GM19351 (cell line): ENCODE measurements around the gene RIF1.

Source experiments
- ATAC-seq: cut with Tn5 transposase; IDR thresholded peaks from one replicate; pipeline ENCODE4 v1.9.1; 2021; ENCODE audit warnings: mild to moderate bottlenecking, moderate library complexity; ENCODE audit not compliant: unreplicated experiment

The RIF1 gene, protein sequence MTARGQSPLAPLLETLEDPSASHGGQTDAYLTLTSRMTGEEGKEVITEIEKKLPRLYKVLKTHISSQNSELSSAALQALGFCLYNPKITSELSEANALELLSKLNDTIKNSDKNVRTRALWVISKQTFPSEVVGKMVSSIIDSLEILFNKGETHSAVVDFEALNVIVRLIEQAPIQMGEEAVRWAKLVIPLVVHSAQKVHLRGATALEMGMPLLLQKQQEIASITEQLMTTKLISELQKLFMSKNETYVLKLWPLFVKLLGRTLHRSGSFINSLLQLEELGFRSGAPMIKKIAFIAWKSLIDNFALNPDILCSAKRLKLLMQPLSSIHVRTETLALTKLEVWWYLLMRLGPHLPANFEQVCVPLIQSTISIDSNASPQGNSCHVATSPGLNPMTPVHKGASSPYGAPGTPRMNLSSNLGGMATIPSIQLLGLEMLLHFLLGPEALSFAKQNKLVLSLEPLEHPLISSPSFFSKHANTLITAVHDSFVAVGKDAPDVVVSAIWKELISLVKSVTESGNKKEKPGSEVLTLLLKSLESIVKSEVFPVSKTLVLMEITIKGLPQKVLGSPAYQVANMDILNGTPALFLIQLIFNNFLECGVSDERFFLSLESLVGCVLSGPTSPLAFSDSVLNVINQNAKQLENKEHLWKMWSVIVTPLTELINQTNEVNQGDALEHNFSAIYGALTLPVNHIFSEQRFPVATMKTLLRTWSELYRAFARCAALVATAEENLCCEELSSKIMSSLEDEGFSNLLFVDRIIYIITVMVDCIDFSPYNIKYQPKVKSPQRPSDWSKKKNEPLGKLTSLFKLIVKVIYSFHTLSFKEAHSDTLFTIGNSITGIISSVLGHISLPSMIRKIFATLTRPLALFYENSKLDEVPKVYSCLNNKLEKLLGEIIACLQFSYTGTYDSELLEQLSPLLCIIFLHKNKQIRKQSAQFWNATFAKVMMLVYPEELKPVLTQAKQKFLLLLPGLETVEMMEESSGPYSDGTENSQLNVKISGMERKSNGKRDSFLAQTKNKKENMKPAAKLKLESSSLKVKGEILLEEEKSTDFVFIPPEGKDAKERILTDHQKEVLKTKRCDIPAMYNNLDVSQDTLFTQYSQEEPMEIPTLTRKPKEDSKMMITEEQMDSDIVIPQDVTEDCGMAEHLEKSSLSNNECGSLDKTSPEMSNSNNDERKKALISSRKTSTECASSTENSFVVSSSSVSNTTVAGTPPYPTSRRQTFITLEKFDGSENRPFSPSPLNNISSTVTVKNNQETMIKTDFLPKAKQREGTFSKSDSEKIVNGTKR (N-terminal part only)

GRCh38 chr2:151409601-151410484 is at the start of gene RIF1:
Gene RIF1 (plus strand): TSS chr2:151409902. CDS start chr2:151410424, 522 bp downstream.
- peak; percentile 91 for ATAC-seq

- no peak for ATAC-seq
Measured at GRCh38 chr2:151361674-151362370, 47.9 kb upstream of the RIF1 start.

- peak; percentile 65 for ATAC-seq
Measured at GRCh38 chr2:151363709-151364108, 46.0 kb upstream of the RIF1 start.

DNA sequence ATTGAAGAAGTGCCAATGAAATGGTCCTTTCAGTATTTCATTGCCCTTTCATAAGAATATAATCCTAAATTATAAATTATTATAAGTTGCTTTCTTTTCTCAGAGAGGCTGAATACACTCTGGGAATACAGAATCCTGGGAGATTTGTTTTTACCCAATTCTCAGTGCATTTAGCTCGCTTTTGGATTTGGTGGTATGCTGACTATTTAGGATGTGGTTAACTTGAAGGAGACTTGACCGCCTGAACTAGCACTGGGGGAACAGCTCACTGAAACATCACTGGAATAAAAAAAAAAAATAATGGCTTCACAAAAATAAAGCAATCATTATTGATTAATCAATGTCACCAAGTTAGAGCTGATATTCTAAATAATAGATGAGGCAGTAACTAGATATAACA is 42.1 kb upstream of the RIF1 start:
- no peak for ATAC-seq

- ATAC-seq: peak; percentile 95
Measured at GRCh38 chr2:151374436-151374835, 35.3 kb upstream of the RIF1 start.

DNA sequence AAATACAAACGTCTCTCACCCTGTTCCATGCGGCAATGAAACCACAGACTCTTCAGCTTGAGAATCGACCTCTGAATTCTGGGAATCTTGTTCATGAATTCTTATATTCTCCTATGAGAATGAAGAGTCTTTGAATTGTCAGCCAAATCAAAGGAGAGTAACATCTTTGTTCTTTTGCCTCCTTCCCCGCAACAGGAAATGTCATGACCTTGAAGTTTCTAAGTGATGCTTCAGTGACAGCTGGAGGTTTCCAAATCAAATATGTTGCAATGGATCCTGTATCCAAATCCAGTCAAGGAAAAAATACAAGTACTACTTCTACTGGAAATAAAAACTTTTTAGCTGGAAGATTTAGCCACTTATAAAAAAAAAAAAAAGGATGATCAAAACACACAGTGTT is 30.5 kb upstream of the RIF1 start:
- ATAC-seq: no peak

DNA sequence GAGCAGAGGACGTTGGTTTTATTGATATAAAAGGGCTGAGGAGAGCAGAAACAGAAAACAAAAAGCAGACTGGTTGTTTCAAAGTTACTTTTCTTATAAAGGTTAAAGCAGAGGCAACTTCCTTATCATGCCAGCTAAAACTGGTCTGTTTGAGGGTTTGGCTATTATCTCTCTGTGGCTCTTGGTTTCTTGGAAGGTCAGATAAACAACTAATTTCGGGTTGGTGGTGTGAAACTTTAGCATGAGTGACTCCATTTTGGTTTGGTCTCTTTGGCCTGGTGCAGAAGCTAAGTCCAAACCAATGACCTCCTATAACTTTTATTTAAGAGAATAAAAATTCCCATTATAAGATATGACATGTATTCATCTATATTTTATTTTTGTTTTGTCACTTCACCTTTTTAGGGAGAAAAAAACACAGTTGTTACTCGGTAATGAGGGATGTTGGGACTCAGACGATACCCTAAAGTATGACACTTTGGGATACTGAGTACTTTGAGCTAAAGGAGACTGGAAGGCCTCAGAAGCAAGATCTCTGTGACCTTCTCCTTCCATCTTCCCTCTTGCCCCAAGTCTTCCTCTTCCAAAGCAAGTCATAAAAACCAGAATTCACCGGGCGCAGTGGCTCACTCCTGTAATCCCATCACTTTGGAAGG is 29.0 kb upstream of the RIF1 start:
- no peak for ATAC-seq

DNA sequence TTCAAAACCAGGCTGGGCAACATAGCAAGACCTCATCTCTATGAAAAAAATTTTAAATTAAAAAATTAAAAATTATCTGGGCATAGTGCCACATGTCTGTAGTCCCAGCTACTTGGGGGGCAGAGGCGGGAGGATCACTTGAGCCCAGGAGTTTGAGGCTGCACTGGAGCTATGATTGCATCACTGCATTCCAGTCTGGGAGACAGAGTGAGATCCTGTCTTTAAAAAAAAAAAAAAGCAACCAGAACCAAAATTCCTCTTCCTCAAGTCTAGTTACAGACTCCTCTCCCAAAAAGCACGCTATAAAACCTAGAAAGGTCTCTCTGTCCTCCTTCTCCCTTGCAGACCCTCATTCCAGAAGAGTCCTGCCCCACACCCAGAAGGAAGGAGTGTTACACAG is 28.4 kb upstream of the RIF1 start:
- ATAC-seq: no peak

DNA sequence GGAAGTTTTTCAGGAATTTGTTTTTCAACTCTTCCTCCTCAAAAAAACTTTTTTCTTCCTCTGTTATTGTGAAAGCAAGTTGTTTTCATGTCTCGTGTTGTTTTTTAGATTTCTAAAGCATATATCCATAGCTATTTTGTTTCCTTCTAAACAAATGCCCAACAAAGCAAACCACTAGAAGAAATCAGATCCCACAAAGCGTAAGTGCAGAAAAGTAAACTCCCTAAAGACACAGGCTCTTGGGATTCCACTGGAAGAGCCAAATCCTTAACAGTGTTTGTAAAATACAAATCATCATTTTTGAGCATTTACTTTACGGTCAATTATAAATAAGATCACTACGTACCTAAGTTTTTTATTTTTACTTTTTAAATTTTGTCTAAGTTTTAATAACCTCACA is 21.7 kb upstream of the RIF1 start:
- ATAC-seq: no peak

DNA sequence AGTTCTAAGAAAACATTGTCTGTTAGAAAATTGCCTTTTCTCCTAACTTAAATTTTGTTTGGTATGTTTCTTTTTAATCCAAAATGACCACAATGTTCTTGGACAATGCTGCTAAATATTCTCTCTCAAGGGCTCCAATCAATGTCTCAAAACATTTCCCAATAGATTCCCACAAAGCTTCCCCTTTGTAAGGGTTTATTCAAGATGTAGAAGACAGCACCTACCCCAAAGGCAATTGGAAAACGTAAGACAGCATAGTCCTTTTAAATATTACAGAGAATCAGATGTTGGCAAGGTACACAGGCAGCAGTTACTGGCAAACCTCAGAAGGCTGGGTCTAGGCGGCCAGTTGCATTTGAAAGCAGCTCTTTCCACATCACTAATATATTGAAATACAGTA is 18.3 kb upstream of the RIF1 start:
- ATAC-seq: no peak

GRCh38 chr2:151394509-151394908 is 15.2 kb upstream of the RIF1 start:
- no peak for ATAC-seq

DNA sequence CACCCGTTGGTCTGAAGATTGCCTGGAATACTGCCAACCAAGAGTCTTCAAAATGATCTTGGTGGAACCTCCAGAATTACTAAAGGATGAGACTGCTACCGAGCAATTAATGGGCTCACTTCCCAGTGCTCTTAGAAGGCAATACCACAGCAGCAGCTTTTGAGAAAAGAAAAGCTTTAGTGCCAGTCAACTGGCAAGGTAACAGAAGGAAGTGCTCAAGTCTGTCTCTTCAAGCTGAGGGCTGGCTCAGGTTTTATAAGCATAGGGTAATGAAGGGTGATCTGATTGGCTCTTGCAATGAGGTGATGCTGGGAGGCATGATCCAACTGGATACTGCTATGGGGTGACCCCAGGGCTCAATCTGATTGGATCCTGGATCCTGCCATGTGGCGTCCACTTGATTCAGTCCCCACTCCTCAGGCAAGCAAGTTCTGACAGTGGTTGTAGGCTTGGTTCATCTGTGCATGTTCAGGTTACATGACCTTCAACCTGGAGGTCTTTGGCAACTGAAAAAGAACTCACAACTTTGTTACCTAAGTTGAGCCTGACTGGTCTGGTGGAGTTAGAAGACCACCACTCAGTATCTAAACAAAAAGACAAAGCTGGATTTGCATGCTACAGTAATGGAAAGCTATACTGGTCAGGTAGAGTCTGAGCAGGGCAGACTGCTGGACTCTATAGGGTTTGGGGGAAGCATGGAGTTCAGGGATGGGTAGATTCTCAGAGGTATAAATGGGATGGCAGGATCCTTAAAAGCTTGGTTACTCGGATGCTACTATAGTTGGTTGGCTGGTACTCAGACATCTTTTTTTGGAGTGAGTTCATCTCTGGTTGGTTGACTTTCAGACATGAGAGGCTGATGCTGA is 14.0 kb upstream of the RIF1 start:
- ATAC-seq: no peak

GRCh38 chr2:151399981-151400380 is 9.7 kb upstream of the RIF1 start:
- no peak for ATAC-seq

DNA sequence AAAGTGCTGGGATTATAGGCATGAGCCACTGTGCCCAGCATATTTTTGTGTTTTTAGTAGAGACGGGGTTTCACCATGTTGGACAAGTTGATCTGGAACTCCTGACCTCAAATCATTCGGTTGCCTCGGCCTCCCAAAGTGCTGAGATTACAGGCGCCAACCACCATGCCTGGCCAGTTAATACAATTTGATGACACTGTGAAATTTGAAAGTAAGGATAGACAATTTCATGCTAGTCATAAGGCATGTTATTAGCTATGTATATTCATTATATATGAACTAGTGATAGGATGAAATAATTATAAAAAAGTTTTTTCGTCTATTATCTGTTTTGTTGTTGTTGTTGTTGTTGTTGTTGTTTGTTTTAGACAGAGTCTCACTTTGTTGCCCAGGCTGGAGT is 8.6 kb upstream of the RIF1 start:
- no peak for ATAC-seq

- no peak for ATAC-seq
Measured at GRCh38 chr2:151403914-151404313, 5.8 kb upstream of the RIF1 start.

DNA sequence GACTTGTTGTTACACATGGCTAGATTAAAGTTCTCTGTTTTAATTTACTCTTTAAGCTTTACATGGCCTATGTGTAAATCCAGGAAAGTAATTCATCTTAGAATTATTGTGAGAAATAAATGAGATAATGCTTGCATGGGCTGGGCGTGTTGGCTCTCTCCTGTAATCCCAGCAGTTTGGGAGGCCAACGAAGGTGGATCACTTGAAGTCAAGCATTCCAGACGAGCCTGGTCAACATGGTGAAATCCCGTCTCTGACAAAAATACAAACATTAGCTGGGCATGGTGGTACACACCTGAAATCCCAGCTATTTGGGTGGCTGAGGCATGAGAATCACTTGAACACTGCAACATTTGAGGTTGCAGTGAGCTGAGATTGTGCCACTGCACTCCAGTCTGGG is 4.3 kb upstream of the RIF1 start:
- ATAC-seq: no peak

GRCh38 chr2:151407281-151407680 is 2.4 kb upstream of the RIF1 start:
- ATAC-seq: no peak
